ENCODE measurements around the gene PFKL. TPM values are rescaled to one million over a fixed set of nuclear protein-coding genes. Genes with fewer than 3 reads are reported as not detected.

PFKL gene
- total RNA-seq, 1 donor from 2014 or later: 48.7 TPM

- H3K27me3 ChIP-seq: no peaks in the 10 kb centered on the region
- H3K27ac Mint-ChIP-seq: no peak overlapping the region
- no peaks in the 10 kb centered on the region for H3F3A ChIP-seq (ENCODE audit: low read depth)
- no peaks in the 10 kb centered on the region for H3K36me3 ChIP-seq
- H3K27me3 Mint-ChIP-seq (ENCODE audit: insufficient read depth, low read depth): no peaks in the 10 kb centered on the region
- no peak for TF ChIP-seq EZH2 (IDR thresholded peaks at IDR 0.05)
- no peak for TF ChIP-seq CTCF (IDR thresholded peaks at IDR 0.05)
- TF ChIP-seq EZH2phosphoT487 (IDR thresholded peaks at IDR 0.05): no peak
- H3K9ac ChIP-seq: no peak overlapping the region
- no peaks in the 10 kb centered on the region for H3K4me1 Mint-ChIP-seq
- no peaks in the 10 kb centered on the region for H3K79me2 ChIP-seq (ENCODE audit: low read depth)
- H3K4me1 ChIP-seq: no peaks in the 10 kb centered on the region
- H3K9me3 ChIP-seq (ENCODE audit: low read depth): no peaks in the 10 kb centered on the region
- no peak overlapping the region for H3K4me3 Mint-ChIP-seq
- DNase-seq (ENCODE audit: low spot score): no peak
- no peaks in the 10 kb centered on the region for H4K20me1 ChIP-seq (ENCODE audit: low read depth)
- no peak overlapping the region for H3K4me2 ChIP-seq
- H3K36me3 Mint-ChIP-seq: no peaks in the 10 kb centered on the region
- no peak overlapping the region for H3K4me3 ChIP-seq
- no peaks in the 10 kb centered on the region for H3K9me3 Mint-ChIP-seq
- no peak overlapping the region for H2AFZ ChIP-seq (replicated peaks)
- H3K27ac ChIP-seq: no peak overlapping the region
These were observed 26.4 kb downstream of the PFKL start for GRCh38 chr21:44326272-44326647.

- H3K27me3 ChIP-seq: no peaks in the 10 kb centered on the region
- no peak overlapping the region for H2AFZ ChIP-seq (replicated peaks)
- H3K9me3 ChIP-seq (ENCODE audit: low read depth): no peaks in the 10 kb centered on the region
- no peaks in the 10 kb centered on the region for H3K4me1 ChIP-seq
- Mint-ChIP-seq H3K4me1 (peaks cover 3% of the 10 kb centered on the region), H3K9me3 (no peaks in the 10 kb centered on the region), H3K4me3 (no peak overlapping the region), H3K27ac (no peak overlapping the region), H3K36me3 (peaks cover 2% of the 10 kb centered on the region), H3K27me3 (ENCODE audit: insufficient read depth, low read depth) (peaks cover 2% of the 10 kb centered on the region)
- H4K20me1 ChIP-seq (ENCODE audit: low read depth): no peaks in the 10 kb centered on the region
- no peak overlapping the region for H3K27ac ChIP-seq
- H3K36me3 ChIP-seq: no peaks in the 10 kb centered on the region
- TF ChIP-seq EZH2phosphoT487 (IDR thresholded peaks at IDR 0.05) (no peak), EZH2 (IDR thresholded peaks at IDR 0.05) (no peak), CTCF (IDR thresholded peaks at IDR 0.05) (no peak)
- no peak overlapping the region for H3K4me3 ChIP-seq
- H3K4me2 ChIP-seq: no peak overlapping the region
- DNase-seq (ENCODE audit: low spot score): no peak
- H3K9ac ChIP-seq: no peak overlapping the region
- no peaks in the 10 kb centered on the region for H3K79me2 ChIP-seq (ENCODE audit: low read depth)
- H3F3A ChIP-seq (ENCODE audit: low read depth): no peaks in the 10 kb centered on the region
These were observed 27.1 kb downstream of the PFKL start for GRCh38 chr21:44326716-44327602.

- Histone ChIP-seq H3K4me3 (no peak overlapping the region), H3K27ac (no peak overlapping the region), H3K36me3 (no peaks in the 10 kb centered on the region), H2AFZ (replicated peaks) (no peak overlapping the region), H3K9ac (no peak overlapping the region), H3K79me2 (ENCODE audit: low read depth) (no peaks in the 10 kb centered on the region), H3K4me1 (no peaks in the 10 kb centered on the region), H3F3A (ENCODE audit: low read depth) (no peaks in the 10 kb centered on the region), H3K27me3 (no peaks in the 10 kb centered on the region), H3K9me3 (ENCODE audit: low read depth) (no peaks in the 10 kb centered on the region), H4K20me1 (ENCODE audit: low read depth) (no peaks in the 10 kb centered on the region), H3K4me2 (no peak overlapping the region)
- H3K4me1 Mint-ChIP-seq: peaks cover 5% of the 10 kb centered on the region
- H3K27ac Mint-ChIP-seq: no peak overlapping the region
- DNase-seq (ENCODE audit: low spot score): no peak
- no peak overlapping the region for H3K4me3 Mint-ChIP-seq
- no peaks in the 10 kb centered on the region for H3K9me3 Mint-ChIP-seq
- peaks cover 3% of the 10 kb centered on the region for H3K36me3 Mint-ChIP-seq
- H3K27me3 Mint-ChIP-seq (ENCODE audit: insufficient read depth, low read depth): peaks cover 3% of the 10 kb centered on the region
- TF ChIP-seq CTCF (IDR thresholded peaks at IDR 0.05): no peak
- no peak for TF ChIP-seq EZH2phosphoT487 (IDR thresholded peaks at IDR 0.05)
- no peak for TF ChIP-seq EZH2 (IDR thresholded peaks at IDR 0.05)
These were observed 27.7 kb downstream of the PFKL start for GRCh38 chr21:44327603-44327974.

Data from neural progenitor cell (in vitro differentiated cells).